GM19035 (cell line): ENCODE measurements around the gene ACP4.

ENCODE experiments used
- ATAC-seq: cut with Tn5 transposase; IDR thresholded peaks from one replicate; pipeline ENCODE4 v1.9.1; 2021; ENCODE audit not compliant: unreplicated experiment

ACP4 gene

DNA sequence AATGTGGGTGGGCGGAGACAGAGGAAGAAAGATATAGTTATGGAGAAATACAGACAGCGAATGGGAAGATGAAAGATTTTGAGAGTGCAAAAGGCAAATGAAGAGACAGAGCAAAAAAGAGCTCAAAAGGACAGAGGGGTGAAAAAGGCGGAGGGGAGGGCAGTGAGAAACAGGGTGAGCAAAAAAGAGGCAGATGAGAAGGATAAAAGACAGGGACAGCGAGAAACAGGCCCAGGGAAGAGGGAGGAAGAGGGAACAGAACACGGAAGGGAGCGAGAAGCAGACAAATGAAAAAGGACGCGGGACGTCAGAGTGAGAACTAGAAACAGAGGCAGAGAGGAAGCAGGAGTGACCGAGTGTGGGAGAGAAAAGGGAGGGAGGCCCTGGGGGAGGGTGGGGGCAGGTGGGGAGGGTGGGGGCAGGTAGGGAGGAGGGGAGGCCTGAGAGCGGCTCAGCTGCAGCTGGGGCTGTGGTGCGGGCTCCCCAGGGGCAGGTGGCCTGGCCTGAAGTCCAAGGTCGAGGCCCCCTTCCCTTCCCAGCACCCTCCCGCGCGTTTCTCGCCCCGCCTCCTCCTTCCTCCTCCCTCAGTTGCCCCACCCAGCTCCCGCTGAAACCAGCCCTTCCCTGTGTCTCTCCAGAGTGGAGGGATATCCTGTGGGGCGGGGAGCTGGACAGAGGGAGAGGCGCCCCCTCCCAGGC lies 30.5 kb downstream of the ACP4 start:
- ATAC-seq, result no peak

- no peak for ATAC-seq
These were observed 31.0 kb downstream of the ACP4 start for GRCh38 chr19:50821248-50821612.

- no peak for ATAC-seq
These were observed 31.4 kb downstream of the ACP4 start for GRCh38 chr19:50821622-50822021.

GRCh38 chr19:50822661-50823208 lies 32.5 kb downstream of the ACP4 start:
- no peak for ATAC-seq

- ATAC-seq, result no peak
These were observed 33.3 kb downstream of the ACP4 start, which contains the start of gene KLK1 for GRCh38 chr19:50823389-50824042. Gene KLK1 (minus strand): TSS chr19:50823787. CDS start chr19:50823748, 39 bp downstream.

DNA sequence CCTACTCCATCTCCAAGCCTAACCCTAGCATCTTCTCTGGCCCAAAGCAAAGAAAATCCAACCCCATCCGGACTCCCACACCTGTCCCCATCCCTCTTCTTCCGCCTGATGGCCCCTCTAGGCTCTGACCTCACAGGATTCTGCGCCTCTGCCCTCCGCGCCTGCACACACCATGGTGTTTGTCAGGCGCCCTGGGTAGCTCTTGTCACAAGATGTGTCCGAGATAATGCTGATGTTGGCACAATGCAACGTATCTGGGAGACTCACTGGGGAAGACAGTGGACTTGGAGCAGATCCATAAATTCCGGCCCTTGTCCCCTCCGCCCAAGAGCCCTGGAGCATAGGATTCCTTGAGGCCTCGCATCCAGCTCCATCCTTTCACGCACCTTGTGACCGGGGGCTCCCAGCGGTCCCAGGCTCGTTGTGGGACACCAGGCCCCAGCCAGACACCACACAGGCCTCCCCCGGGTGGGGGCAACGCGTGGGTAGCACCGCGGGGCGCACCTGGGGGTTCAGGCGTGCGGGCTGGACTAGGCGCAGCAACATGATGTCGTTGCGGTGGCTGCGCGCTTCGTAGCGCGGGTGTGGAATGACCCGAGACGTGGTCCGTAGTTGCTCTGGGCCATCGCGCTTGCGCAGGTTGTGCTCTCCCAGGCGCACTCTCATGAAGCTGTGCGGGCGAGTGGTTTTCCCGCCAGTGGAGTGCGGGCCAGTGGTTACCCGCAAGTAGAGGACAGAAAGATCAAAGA lies 36.5 kb downstream of the ACP4 start:
- no peak for ATAC-seq

GRCh38 chr19:50827476-50827875 lies 37.3 kb downstream of the ACP4 start:
- no peak for ATAC-seq

GRCh38 chr19:50829801-50830200 lies 39.6 kb downstream of the ACP4 start:
- ATAC-seq, result no peak

- ATAC-seq, result no peak
These were observed 40.2 kb downstream of the ACP4 start for GRCh38 chr19:50830266-50831025.

DNA sequence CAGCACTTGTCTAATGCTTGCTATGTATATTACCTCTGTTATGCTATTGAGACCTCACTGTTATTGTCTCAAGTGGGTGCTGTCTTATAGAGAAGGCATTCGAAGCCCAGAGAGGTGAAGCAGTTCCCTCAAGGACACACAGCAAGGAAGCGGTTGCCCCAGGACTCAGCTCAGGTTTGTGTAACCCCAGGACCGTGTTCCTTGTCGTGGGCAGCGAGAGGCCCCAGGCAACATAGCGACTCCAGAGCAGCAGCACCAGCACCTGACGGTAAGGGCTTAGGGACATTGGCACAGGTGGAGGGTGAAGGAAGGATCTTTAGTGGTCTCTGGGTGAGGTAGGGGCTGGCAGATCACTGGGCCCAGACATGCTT lies 40.8 kb downstream of the ACP4 start:
- ATAC-seq, result no peak

DNA sequence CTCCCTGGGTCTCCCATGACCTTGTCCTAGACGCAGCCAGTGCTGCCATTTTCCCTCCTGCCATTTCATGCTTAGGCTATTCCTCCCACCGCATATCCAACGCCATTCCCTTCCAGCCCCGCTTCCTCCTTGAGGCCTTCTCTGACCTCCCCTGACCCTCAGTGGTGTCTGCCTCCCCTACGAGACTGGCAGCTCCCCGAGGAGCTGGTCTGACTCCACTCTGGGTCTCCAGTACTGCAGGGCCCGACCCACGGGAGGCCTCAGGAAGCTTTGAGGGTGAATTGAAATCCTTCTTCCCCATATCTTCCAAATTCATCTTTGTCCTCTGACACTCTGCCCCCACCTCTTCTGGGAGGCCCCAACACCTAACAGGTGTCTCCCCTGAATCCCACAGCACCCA lies 42.5 kb downstream of the ACP4 start:
- ATAC-seq, result no peak

DNA sequence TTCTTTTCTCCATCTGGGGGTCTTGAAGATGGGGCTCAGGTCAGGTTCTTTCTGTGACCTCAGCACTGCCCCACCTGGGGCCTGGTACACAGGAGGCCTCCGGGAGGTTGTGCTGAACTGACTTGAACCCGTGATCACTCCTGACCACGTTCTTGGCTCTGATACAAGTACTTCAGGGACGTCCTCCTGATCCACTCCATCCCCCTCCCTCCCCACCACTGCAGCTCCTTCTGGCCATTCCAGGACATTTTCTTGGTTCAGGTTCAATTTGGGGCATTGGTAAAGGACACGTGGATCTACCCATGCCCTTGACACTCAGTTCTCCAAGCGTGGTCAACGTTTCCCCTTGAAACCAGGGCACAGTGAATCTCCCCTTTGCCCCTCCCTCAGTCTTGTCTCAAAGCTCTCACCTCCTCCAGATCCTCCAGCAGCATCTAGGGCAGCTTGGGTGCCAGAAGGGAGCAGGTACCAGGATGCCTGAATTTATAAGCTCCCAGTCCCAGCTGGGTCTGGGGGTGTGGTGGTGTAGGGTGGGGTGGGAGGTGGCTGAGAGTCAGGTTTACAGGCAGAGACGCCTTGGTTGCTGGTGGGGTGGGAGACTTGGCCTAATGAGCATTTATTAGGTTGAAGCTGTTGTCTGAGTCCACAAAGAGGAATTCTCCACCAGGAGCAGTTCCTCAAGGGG lies 43.0 kb downstream of the ACP4 start, which contains the start of gene KLK15:
Gene KLK15 (minus strand): TSS at position 458 of the 685 bp plus-strand sequence. CDS start 2,082 bp downstream, outside the sequence.
- ATAC-seq, result no peak

- ATAC-seq, result no peak
These were observed 43.6 kb downstream of the ACP4 start for GRCh38 chr19:50833802-50834167.

DNA sequence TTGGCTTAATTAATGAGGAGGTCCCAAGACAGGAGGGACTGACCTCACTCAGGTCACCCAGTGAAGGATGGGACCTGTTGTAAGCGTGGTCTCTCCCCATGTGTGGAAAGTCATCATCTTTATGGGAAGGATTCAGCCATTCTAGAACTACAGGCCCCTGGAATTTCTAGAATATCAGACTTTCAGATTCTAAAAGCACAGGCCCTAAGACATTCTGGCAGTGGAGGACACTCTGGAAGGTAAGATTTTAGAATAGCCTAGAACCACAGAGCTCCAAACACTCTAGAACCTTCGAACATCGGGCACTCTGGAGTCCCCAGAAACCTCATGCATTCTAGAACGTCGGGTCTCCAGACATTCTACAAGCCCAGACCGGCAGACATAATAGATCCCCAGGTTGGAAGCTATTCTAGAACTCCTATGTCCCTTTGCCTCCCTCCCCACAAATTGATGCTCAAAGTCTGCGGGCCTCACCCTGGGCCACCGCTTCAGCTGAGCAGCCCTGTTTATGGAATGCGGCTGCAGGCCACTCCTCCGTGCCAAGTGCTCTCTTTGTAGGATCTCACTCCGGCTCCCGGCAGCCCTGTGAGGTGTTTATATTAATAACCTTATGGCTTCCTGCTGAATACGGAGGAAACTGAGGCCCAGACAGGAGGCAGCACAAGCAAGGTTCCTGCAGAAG lies 45.0 kb downstream of the ACP4 start:
- ATAC-seq, result no peak

GRCh38 chr19:50835785-50836542 lies 45.7 kb downstream of the ACP4 start:
- ATAC-seq, result peak; percentile 77

DNA sequence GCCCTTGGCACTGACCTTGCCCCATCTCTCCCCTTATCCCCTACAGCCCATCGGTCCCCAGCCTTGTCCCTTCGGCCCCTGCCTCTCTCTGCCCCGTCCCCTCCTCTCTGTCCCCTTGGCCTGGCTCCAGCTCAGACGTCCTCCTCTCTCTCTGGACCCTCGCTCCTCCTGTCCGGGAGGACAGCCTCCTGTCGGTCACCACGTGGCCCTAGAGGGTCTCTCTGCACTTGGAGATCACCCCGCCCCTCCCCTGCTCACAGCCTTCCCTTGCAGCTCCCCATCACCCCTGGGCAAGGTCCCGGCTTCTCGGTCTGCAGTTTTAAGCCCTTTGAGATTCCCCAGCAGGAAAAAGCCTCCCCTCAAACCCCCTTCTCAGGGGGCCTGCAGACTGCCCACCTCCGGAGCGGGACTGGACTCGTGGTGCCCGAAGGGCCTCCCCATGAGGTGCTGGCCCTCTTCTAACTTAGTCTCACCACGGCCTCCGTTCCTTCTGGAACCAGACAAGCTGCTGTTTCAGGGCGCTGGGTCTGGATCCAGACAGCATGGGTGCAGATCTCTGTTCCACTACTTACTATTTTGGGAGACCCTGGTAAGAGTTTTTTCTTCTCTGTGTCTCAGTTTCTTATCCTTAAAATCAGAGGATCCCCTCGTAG lies 46.5 kb downstream of the ACP4 start:
- no peak for ATAC-seq

DNA sequence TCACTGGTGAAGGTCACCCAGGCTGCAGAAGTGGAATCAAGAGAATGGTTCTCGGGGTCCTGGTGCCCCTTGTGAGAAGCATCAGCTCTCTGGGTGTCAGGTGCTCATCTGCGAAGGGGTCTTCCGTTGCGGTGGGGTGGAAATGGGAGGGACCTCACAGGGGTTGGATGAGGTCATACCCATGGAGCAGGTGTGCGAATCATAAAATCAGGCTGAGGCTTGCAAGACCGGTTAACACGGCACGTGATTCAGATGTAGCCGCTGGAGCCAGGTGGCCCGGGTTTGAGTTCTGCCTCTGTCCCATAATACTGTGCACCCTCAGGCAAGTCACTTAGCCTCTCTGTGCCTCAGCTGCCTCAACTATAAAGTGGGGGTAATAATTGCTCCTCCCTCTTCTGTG lies 47.1 kb downstream of the ACP4 start:
- ATAC-seq, result no peak

GRCh38 chr19:50838239-50838638 lies 48.0 kb downstream of the ACP4 start:
- ATAC-seq, result no peak
